Fibroblast of pulmonary artery (primary cell): ENCODE measurements around the gene PRDM2.

Experiments used
- DNase-seq: peaks from one replicate; pipeline ENCODE4 v3.0.0-alpha.2; 2010; ENCODE audit warnings: low read depth
- H3K4me3 ChIP-seq: replicated peaks from 2 replicates; pipeline ENCODE4 v1.5.1; 2011; ENCODE audit warnings: low read depth, mild to moderate bottlenecking, control low read depth, low read length, moderate library complexity
- TF ChIP-seq, protein P1 (sequence below): IDR thresholded peaks from 2 replicates; pipeline ENCODE4 v1.5.1; 2011; ENCODE audit warnings: mild to moderate bottlenecking, control low read depth, low read length, inconsistent platforms; ENCODE audit errors: missing control alignments

PRDM2 gene

DNA sequence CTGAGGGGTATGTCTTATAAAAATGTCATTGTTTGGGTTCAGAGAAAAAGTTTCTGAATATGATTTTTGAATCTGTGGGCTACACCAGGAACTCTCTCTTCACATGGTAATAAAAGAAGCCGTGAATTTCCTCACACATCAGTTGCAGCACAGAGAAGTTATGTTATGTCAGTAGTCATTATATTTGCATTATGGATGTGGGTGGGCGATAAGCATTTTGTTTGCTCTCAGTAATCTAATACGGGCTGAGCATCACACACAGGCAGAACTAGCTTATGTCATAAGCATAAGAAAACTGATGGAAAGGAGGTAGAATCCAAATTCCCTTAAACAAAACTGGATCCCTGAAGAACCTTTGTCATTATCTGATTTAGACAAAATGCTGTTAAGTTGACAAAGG is 70.8 kb downstream of the PRDM2 start:
- DNase-seq, result no peak
- TF ChIP-seq, protein P1, sequence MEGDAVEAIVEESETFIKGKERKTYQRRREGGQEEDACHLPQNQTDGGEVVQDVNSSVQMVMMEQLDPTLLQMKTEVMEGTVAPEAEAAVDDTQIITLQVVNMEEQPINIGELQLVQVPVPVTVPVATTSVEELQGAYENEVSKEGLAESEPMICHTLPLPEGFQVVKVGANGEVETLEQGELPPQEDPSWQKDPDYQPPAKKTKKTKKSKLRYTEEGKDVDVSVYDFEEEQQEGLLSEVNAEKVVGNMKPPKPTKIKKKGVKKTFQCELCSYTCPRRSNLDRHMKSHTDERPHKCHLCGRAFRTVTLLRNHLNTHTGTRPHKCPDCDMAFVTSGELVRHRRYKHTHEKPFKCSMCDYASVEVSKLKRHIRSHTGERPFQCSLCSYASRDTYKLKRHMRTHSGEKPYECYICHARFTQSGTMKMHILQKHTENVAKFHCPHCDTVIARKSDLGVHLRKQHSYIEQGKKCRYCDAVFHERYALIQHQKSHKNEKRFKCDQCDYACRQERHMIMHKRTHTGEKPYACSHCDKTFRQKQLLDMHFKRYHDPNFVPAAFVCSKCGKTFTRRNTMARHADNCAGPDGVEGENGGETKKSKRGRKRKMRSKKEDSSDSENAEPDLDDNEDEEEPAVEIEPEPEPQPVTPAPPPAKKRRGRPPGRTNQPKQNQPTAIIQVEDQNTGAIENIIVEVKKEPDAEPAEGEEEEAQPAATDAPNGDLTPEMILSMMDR, result no peak
- no peak overlapping the region for H3K4me3 ChIP-seq

DNA sequence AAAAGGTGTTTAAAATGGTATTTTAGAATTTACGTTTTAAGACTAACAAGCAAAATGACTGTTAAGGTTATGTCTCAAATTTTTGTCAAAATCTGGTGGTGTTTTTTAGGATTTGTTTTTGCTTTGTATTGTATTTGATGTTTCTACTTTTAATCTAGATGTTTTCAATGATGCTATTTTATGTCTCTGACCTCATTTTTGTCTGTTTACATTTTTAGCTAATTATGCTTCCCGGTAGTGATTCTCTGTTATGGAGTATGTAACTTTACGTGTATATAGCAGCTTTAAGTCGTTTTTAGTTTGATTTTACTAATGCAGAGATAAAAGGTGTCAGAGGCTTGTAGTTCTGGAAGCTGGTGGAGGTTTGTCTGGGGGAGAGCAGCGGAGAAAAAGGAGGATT is 71.8 kb downstream of the PRDM2 start:
- no peak overlapping the region for H3K4me3 ChIP-seq
- TF ChIP-seq, protein P1, result no peak
- DNase-seq, result no peak

DNA sequence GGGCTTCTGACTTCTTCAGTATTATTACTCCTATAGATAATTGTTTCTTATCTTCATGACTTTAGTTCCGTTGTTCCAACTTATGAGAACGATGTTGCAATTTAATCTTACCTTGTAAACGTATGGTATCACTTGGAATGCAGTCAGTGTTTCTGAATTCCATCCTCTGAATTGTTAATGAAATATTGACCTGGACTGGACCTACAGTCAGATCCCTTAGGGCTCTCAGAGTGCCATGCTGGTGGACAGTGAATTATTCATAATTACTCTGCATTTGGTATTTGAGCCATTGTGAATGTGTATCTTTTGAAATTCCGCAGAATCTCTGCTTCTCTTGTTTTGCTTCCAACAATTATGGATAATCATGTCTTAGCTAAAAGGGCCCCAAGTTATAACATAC is 72.3 kb downstream of the PRDM2 start:
- no peak overlapping the region for H3K4me3 ChIP-seq
- TF ChIP-seq, protein P1, result no peak
- DNase-seq, result no peak

DNA sequence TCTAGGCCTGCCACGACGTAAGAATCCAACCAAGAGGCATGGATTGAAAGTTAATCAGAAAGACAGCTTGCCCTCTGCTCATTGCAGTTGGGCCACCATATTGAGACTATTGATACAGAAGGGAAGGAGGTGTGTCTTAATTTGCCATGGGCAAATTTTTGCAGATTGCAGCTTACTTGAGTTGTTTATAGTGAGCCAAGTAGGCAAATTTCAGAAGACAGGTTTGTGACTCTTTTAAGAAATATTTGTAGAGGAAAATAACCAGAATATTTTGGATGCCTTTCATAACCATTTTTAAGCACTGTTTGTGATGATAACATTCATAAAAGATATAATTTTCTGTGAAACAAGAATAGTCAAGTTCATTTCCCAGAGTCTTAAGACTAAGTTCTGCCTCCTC is 74.1 kb downstream of the PRDM2 start:
- H3K4me3 ChIP-seq, result no peak overlapping the region
- DNase-seq, result no peak
- TF ChIP-seq, protein P1, result no peak

DNA sequence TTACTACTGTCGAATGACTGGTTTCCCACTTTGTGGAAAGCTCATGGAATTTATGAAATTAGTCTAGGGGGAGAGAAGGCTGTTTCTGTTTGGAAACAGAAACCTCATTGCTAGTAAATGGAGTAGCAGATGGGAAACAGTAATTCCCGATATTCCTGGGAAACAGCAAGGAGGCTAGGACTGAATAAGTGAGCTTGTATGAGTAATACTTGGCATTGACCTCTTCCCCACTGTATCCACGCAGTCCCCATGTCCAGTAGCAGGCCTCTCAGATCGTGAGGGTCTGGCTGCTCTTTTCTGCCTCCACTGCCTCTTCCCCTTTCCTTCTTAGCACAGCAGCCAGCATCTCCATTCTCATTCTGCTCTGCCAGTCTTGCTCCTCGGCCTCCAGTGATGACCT is 75.5 kb downstream of the PRDM2 start:
- DNase-seq, result no peak
- no peak overlapping the region for H3K4me3 ChIP-seq
- TF ChIP-seq, protein P1, result no peak

DNA sequence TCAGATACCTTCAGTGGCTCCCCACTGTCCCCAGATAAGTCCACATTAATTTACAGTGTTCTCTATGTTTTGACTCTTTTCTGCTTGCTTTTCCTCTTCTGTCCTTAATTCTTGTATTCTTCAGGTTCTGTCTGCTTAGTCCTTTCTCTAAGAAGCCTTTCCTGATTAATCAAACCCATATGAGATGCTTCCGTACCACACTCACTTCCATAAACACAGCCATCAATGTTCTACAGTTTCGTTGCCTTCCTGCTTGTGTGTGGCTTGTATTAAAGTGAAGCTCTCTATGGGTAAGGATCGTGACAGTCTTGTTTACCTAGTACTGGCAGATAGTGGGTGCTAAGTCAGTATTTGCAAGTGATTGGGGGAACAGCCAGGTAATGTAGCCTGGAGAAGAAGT is 75.9 kb downstream of the PRDM2 start:
- TF ChIP-seq, protein P1, result no peak
- DNase-seq, result no peak
- H3K4me3 ChIP-seq, result no peak overlapping the region

DNA sequence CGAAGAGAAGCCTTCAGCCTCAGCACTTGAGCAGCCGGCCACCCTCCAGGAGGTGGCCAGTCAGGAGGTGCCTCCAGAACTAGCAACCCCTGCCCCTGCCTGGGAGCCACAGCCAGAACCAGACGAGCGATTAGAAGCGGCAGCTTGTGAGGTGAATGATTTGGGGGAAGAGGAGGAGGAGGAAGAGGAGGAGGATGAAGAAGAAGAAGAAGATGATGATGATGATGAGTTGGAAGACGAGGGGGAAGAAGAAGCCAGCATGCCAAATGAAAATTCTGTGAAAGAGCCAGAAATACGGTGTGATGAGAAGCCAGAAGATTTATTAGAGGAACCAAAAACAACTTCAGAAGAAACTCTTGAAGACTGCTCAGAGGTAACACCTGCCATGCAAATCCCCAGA is 78.4 kb downstream of the PRDM2 start:
- no peak overlapping the region for H3K4me3 ChIP-seq
- DNase-seq, result no peak
- TF ChIP-seq, protein P1, result no peak
